ENCODE results near the gene SDS. TPM values are rescaled to one million over a fixed set of nuclear protein-coding genes. Genes with fewer than 3 reads are reported as not detected.

SDS gene
- total RNA-seq, 5 donors from 2014 or later (not counting 1 experiment from before 2014, with no cell fraction given): 0.18 to 0.26 TPM; not detected in 3

DNA sequence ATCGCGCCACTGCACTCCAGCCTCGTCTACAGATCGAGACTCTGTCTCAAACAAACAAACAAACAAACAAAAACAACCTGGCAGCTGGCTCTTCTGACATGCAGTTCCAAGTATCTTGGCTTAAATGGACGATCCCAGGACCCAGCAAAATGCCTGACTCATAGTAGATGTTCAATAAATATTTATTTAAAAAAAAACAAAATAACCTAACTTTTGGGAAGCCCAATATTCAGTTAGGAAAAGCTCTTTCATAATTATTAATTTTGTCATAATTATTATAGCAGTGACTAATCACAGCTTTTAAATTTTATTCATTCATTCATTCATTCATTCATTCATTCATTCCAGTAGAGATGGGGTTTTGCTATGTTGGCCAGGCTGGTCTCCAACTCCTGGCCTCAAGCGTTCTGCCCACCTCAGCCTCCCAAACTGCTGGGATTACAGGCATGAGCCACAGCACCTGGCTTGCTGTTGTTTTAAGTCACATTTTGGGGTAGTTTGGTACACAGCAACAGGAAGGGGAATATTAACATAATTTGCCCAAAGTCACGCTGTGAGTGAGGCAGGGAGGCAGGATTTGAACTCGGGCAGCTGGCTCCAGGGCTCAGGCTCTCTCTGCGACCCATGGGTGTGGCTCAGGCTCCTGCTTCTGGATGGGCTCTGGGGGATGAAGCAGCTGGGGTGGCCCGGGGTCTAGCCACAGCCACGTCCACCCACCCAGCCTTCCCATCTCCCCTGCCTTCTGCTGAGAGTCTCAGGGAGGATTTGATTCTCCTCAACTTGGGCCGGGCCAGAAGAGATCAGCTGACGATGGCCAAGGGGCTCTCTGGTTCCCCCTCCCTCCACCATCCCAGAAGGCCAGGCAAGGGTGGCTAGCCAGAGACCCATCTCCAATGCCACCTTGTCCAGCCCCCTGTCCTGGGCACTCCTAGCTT lies 2.4 kb downstream of the SDS start:
- WGBS (ENCODE audit: insufficient coverage): 98% methylated on average over 4 of the region's 13 CpGs
- no peaks in the 10 kb centered on the region for H3K9me3 ChIP-seq
- DNase-seq (no peak), ATAC-seq (replicated peaks in 1 of 4) (no peak)
- POLR2A ChIA-PET: interaction anchor here in 1 of 2 donors (0.5 to 0.6 kb wide), 2 partner anchors 36 to 68 kb away, joined by 3 to 5 read pairs; no protein-coding TSS in a partner anchor
- Mint-ChIP-seq H3K27me3 (peaks cover 5 to 16% of the 10 kb centered on the region in 2 donors), H3K4me1 (no peaks in the 10 kb centered on the region), H3K27ac (no peak overlapping the region), H3K36me3 (no peaks in the 10 kb centered on the region), H3K9me3 (no peaks in the 10 kb centered on the region), H3K4me3 (no peak overlapping the region)
- H3K27me3 ChIP-seq (replicated peaks in 1 of 2; ENCODE audit: control insufficient read depth in 2 of 2, extremely low read depth in 1 of 2, insufficient read depth in 2 of 2, low read length in 1 of 2): peaks cover 0 to 59% of the 10 kb centered on the region in 2 experiments
- CTCF ChIA-PET: no interaction called here
- no peaks in the 10 kb centered on the region for H3K4me1 ChIP-seq (ENCODE audit: control insufficient read depth in 1 of 2, extremely low read depth in 1 of 2, insufficient read depth in 2 of 2, low read length in 2 of 2)
- no peak overlapping the region for H3K27ac ChIP-seq (ENCODE audit: low read length)
- no peak overlapping the region for H3K4me3 ChIP-seq (ENCODE audit: control insufficient read depth in 1 of 2, extremely low read depth in 1 of 2, low read length in 1 of 2)
- no peaks in the 10 kb centered on the region for H3K36me3 ChIP-seq (ENCODE audit: control insufficient read depth in 2 of 2, extremely low read depth in 1 of 2, insufficient read depth in 1 of 2, low read length in 1 of 2)

- Histone ChIP-seq H3K27ac (ENCODE audit: low read length) (no peak overlapping the region), H3K4me3 (ENCODE audit: control insufficient read depth in 1 of 2, extremely low read depth in 1 of 2, low read length in 1 of 2) (no peak overlapping the region), H3K36me3 (ENCODE audit: control insufficient read depth in 2 of 2, extremely low read depth in 1 of 2, insufficient read depth in 1 of 2, low read length in 1 of 2) (no peaks in the 10 kb centered on the region), H3K27me3 (replicated peaks in 1 of 2; ENCODE audit: control insufficient read depth in 2 of 2, extremely low read depth in 1 of 2, insufficient read depth in 2 of 2, low read length in 1 of 2) (peaks cover 0 to 59% of the 10 kb centered on the region in 2 experiments), H3K9me3 (no peaks in the 10 kb centered on the region), H3K4me1 (ENCODE audit: control insufficient read depth in 1 of 2, extremely low read depth in 1 of 2, insufficient read depth in 2 of 2, low read length in 2 of 2) (no peaks in the 10 kb centered on the region)
- ChIA-PET CTCF (no interaction called here), POLR2A (no interaction called here)
- H3K36me3 Mint-ChIP-seq: no peaks in the 10 kb centered on the region
- no peaks in the 10 kb centered on the region for H3K9me3 Mint-ChIP-seq
- no peak overlapping the region for H3K4me3 Mint-ChIP-seq
- peaks cover 5 to 16% of the 10 kb centered on the region in 2 donors for H3K27me3 Mint-ChIP-seq
- no CpG with 5 or more reads among the region's 4 CpGs for WGBS (ENCODE audit: insufficient coverage)
- no peak for DNase-seq
- H3K4me1 Mint-ChIP-seq: no peaks in the 10 kb centered on the region
- no peak for ATAC-seq (replicated peaks in 1 of 4)
- H3K27ac Mint-ChIP-seq: no peak overlapping the region
These were observed 3.3 kb downstream of the SDS start for GRCh38 chr12:113400362-113400761.

DNA sequence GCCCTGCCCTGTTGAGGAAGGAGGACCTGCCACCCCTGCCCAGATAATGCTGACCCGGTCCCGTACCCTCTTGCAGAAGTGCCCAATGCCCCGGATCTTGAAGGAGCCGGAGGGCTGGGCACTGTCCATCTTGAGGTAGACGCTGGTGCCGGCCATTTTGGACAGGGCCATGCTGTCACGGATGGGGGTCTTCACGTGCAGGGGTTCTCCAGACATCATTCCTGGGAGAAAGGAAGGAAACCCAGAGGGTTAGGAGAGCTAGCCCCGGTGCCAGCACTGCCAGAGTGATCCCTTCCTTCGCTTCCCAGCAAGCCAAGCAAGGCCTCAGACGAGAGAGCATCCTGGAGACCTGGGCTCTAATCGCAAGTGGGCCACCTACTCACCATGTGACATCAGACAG lies 4.2 kb downstream of the SDS start:
- Histone ChIP-seq H3K27me3 (replicated peaks in 1 of 2; ENCODE audit: control insufficient read depth in 2 of 2, extremely low read depth in 1 of 2, insufficient read depth in 2 of 2, low read length in 1 of 2) (peaks cover 0 to 55% of the 10 kb centered on the region in 2 experiments), H3K27ac (ENCODE audit: low read length) (no peak overlapping the region), H3K4me3 (ENCODE audit: control insufficient read depth in 1 of 2, extremely low read depth in 1 of 2, low read length in 1 of 2) (no peak overlapping the region), H3K9me3 (no peaks in the 10 kb centered on the region), H3K36me3 (ENCODE audit: control insufficient read depth in 2 of 2, extremely low read depth in 1 of 2, insufficient read depth in 1 of 2, low read length in 1 of 2) (no peaks in the 10 kb centered on the region), H3K4me1 (ENCODE audit: control insufficient read depth in 1 of 2, extremely low read depth in 1 of 2, insufficient read depth in 2 of 2, low read length in 2 of 2) (no peaks in the 10 kb centered on the region)
- Mint-ChIP-seq H3K9me3 (no peaks in the 10 kb centered on the region), H3K36me3 (no peaks in the 10 kb centered on the region), H3K4me3 (no peak overlapping the region), H3K27ac (no peak overlapping the region), H3K4me1 (no peaks in the 10 kb centered on the region), H3K27me3 (peaks cover 5 to 14% of the 10 kb centered on the region in 2 donors)
- DNase-seq (no peak), ATAC-seq (replicated peaks in 1 of 4) (no peak)
- ChIA-PET CTCF (no interaction called here), POLR2A (no interaction called here)
- WGBS (ENCODE audit: insufficient coverage): 84% methylated on average over 9 of the region's 12 CpGs

GRCh38 chr12:113398346-113399290 lies 5.1 kb downstream of the SDS start:
- DNase-seq (no peak), ATAC-seq (replicated peaks in 1 of 4) (no peak)
- CTCF ChIA-PET: no interaction called here
- no peak overlapping the region for H3K4me3 Mint-ChIP-seq
- H3K36me3 Mint-ChIP-seq: no peaks in the 10 kb centered on the region
- Histone ChIP-seq H3K27ac (ENCODE audit: low read length) (no peak overlapping the region), H3K27me3 (replicated peaks in 1 of 2; ENCODE audit: control insufficient read depth in 2 of 2, extremely low read depth in 1 of 2, insufficient read depth in 2 of 2, low read length in 1 of 2) (peaks cover 0 to 51% of the 10 kb centered on the region in 2 experiments), H3K36me3 (ENCODE audit: control insufficient read depth in 2 of 2, extremely low read depth in 1 of 2, insufficient read depth in 1 of 2, low read length in 1 of 2) (no peaks in the 10 kb centered on the region), H3K4me3 (ENCODE audit: control insufficient read depth in 1 of 2, extremely low read depth in 1 of 2, low read length in 1 of 2) (no peak overlapping the region), H3K4me1 (ENCODE audit: control insufficient read depth in 1 of 2, extremely low read depth in 1 of 2, insufficient read depth in 2 of 2, low read length in 2 of 2) (no peaks in the 10 kb centered on the region), H3K9me3 (no peaks in the 10 kb centered on the region)
- H3K4me1 Mint-ChIP-seq: no peaks in the 10 kb centered on the region
- no peak overlapping the region for H3K27ac Mint-ChIP-seq
- POLR2A ChIA-PET: interaction anchor here in 1 of 2 donors (0.7 kb wide), 1 partner anchor 192 kb away, joined by 12 read pairs; no protein-coding TSS in a partner anchor
- WGBS (ENCODE audit: insufficient coverage): 89% methylated on average over 15 of the region's 26 CpGs
- H3K27me3 Mint-ChIP-seq: peaks cover 5 to 10% of the 10 kb centered on the region in 2 donors
- H3K9me3 Mint-ChIP-seq: no peaks in the 10 kb centered on the region

GRCh38 chr12:113397497-113398197 lies 6.0 kb downstream of the SDS start:
- no peak overlapping the region for H3K27ac Mint-ChIP-seq
- peaks cover 0 to 42% of the 10 kb centered on the region in 2 experiments for H3K27me3 ChIP-seq (replicated peaks in 1 of 2; ENCODE audit: control insufficient read depth in 2 of 2, extremely low read depth in 1 of 2, insufficient read depth in 2 of 2, low read length in 1 of 2)
- H3K4me3 Mint-ChIP-seq: no peak overlapping the region
- no peaks in the 10 kb centered on the region for H3K36me3 ChIP-seq (ENCODE audit: control insufficient read depth in 2 of 2, extremely low read depth in 1 of 2, insufficient read depth in 1 of 2, low read length in 1 of 2)
- no peak for DNase-seq
- H3K9me3 Mint-ChIP-seq: no peaks in the 10 kb centered on the region
- no peaks in the 10 kb centered on the region for H3K36me3 Mint-ChIP-seq
- no peaks in the 10 kb centered on the region for H3K4me1 ChIP-seq (ENCODE audit: control insufficient read depth in 1 of 2, extremely low read depth in 1 of 2, insufficient read depth in 2 of 2, low read length in 2 of 2)
- CTCF ChIA-PET: no interaction called here
- no peak for ATAC-seq (replicated peaks in 1 of 4)
- WGBS (ENCODE audit: insufficient coverage): no CpG with 5 or more reads among the region's 10 CpGs
- H3K4me3 ChIP-seq (ENCODE audit: control insufficient read depth in 1 of 2, extremely low read depth in 1 of 2, low read length in 1 of 2): no peak overlapping the region
- H3K27ac ChIP-seq (ENCODE audit: low read length): no peak overlapping the region
- H3K27me3 Mint-ChIP-seq: peaks cover 5 to 10% of the 10 kb centered on the region in 2 donors
- POLR2A ChIA-PET: interaction anchor here in 1 of 2 donors (0.7 kb wide), 1 partner anchor 191 kb away, joined by 12 read pairs; no protein-coding TSS in a partner anchor
- no peaks in the 10 kb centered on the region for H3K4me1 Mint-ChIP-seq
- no peaks in the 10 kb centered on the region for H3K9me3 ChIP-seq

All from T-cell (primary cell).